ENCODE measurements around the gene SS18L1. TPM values are rescaled to one million over a fixed set of nuclear protein-coding genes. Genes with fewer than 3 reads are reported as not detected.
A peak's percentile ranks its signal among the peaks of the same experiment; 100 is the strongest.

Gene SS18L1
- total and polyA plus RNA-seq, 2 donors (not counting 1 experiment from before 2014, with no cell fraction given): 4.7 to 7.4 TPM

- H3K27me3 ChIP-seq (ENCODE audit: control insufficient read depth, insufficient read depth, low read length): no peaks in the 10 kb centered on the region
- H3K4me3 ChIP-seq (replicated peaks in 1 of 4; ENCODE audit: control extremely low read depth in 1 of 4, insufficient read depth in 1 of 4, low read depth in 3 of 4, low read length in 4 of 4): no peak overlapping the region
- no peak overlapping the region for H3K9ac ChIP-seq (ENCODE audit: insufficient read depth, low read length)
- H3K79me2 ChIP-seq (ENCODE audit: control insufficient read depth, insufficient read depth, low read length): peaks cover 75% of the 10 kb centered on the region
- peaks cover 3% of the 10 kb centered on the region for H3K36me3 ChIP-seq (ENCODE audit: control insufficient read depth, insufficient read depth, low read length)
- DNase-seq (ENCODE audit: low read depth in 2 of 2): no peak
- no peaks in the 10 kb centered on the region for H3K4me1 ChIP-seq (ENCODE audit: control insufficient read depth, extremely low read depth, insufficient read depth, low read length)
- H2AFZ ChIP-seq (ENCODE audit: low read length): no peak overlapping the region
- H4K20me1 ChIP-seq (ENCODE audit: control insufficient read depth, extremely low read depth, insufficient read depth, low read length): peaks cover 2% of the 10 kb centered on the region
- H3K9me3 ChIP-seq (ENCODE audit: control insufficient read depth, insufficient read depth, low read depth, low read length): no peaks in the 10 kb centered on the region
- no peak for TF ChIP-seq EZH2 (IDR thresholded peaks at IDR 0.05; ENCODE audit: low read length, missing control alignments)
- TF ChIP-seq CTCF (conservative IDR thresholded peaks at IDR 0.05 in 1 of 2, IDR thresholded peaks at IDR 0.05 in 1 of 2; ENCODE audit: low read depth in 1 of 2, low read length in 2 of 2): no peak
- H3K4me2 ChIP-seq (ENCODE audit: extremely low read depth, insufficient read depth, low read length): no peak overlapping the region
- H3K27ac ChIP-seq (ENCODE audit: insufficient read depth, low read length): no peak overlapping the region
Measured at GRCh38 chr20:62148908-62149314, 5.3 kb downstream of the SS18L1 start.

GRCh38 chr20:62149532-62150309, 6.2 kb downstream of the SS18L1 start:
- Histone ChIP-seq H3K27me3 (ENCODE audit: control insufficient read depth, insufficient read depth, low read length) (no peaks in the 10 kb centered on the region), H4K20me1 (ENCODE audit: control insufficient read depth, extremely low read depth, insufficient read depth, low read length) (peaks cover 2% of the 10 kb centered on the region), H3K4me2 (ENCODE audit: extremely low read depth, insufficient read depth, low read length) (no peak overlapping the region), H3K36me3 (ENCODE audit: control insufficient read depth, insufficient read depth, low read length) (peaks cover 3% of the 10 kb centered on the region), H3K4me3 (replicated peaks in 1 of 4; ENCODE audit: control extremely low read depth in 1 of 4, insufficient read depth in 1 of 4, low read depth in 3 of 4, low read length in 4 of 4) (no peak overlapping the region), H3K79me2 (ENCODE audit: control insufficient read depth, insufficient read depth, low read length) (peaks cover 71% of the 10 kb centered on the region), H3K9ac (ENCODE audit: insufficient read depth, low read length) (no peak overlapping the region), H3K27ac (ENCODE audit: insufficient read depth, low read length) (no peak overlapping the region), H2AFZ (ENCODE audit: low read length) (no peak overlapping the region), H3K4me1 (ENCODE audit: control insufficient read depth, extremely low read depth, insufficient read depth, low read length) (no peaks in the 10 kb centered on the region), H3K9me3 (ENCODE audit: control insufficient read depth, insufficient read depth, low read depth, low read length) (no peaks in the 10 kb centered on the region)
- TF ChIP-seq CTCF (conservative IDR thresholded peaks at IDR 0.05 in 1 of 2, IDR thresholded peaks at IDR 0.05 in 1 of 2; ENCODE audit: low read depth in 1 of 2, low read length in 2 of 2): no peak
- no peak for TF ChIP-seq EZH2 (IDR thresholded peaks at IDR 0.05; ENCODE audit: low read length, missing control alignments)
- peak in 1 of 2 donors; percentile 41 for DNase-seq (ENCODE audit: low read depth in 2 of 2)

- H3K4me2 ChIP-seq (ENCODE audit: extremely low read depth, insufficient read depth, low read length): no peak overlapping the region
- peaks cover 66% of the 10 kb centered on the region for H3K79me2 ChIP-seq (ENCODE audit: control insufficient read depth, insufficient read depth, low read length)
- no peak for TF ChIP-seq CTCF (conservative IDR thresholded peaks at IDR 0.05 in 1 of 2, IDR thresholded peaks at IDR 0.05 in 1 of 2; ENCODE audit: low read depth in 1 of 2, low read length in 2 of 2)
- TF ChIP-seq EZH2 (IDR thresholded peaks at IDR 0.05; ENCODE audit: low read length, missing control alignments): no peak
- no peaks in the 10 kb centered on the region for H3K9me3 ChIP-seq (ENCODE audit: control insufficient read depth, insufficient read depth, low read depth, low read length)
- no peak overlapping the region for H3K27ac ChIP-seq (ENCODE audit: insufficient read depth, low read length)
- no peak overlapping the region for H3K4me3 ChIP-seq (replicated peaks in 1 of 4; ENCODE audit: control extremely low read depth in 1 of 4, insufficient read depth in 1 of 4, low read depth in 3 of 4, low read length in 4 of 4)
- peaks cover 2% of the 10 kb centered on the region for H4K20me1 ChIP-seq (ENCODE audit: control insufficient read depth, extremely low read depth, insufficient read depth, low read length)
- no peak overlapping the region for H3K9ac ChIP-seq (ENCODE audit: insufficient read depth, low read length)
- no peak for DNase-seq (ENCODE audit: low read depth in 2 of 2)
- no peak overlapping the region for H2AFZ ChIP-seq (ENCODE audit: low read length)
- H3K36me3 ChIP-seq (ENCODE audit: control insufficient read depth, insufficient read depth, low read length): peaks cover 3% of the 10 kb centered on the region
- no peaks in the 10 kb centered on the region for H3K27me3 ChIP-seq (ENCODE audit: control insufficient read depth, insufficient read depth, low read length)
- no peaks in the 10 kb centered on the region for H3K4me1 ChIP-seq (ENCODE audit: control insufficient read depth, extremely low read depth, insufficient read depth, low read length)
Measured at GRCh38 chr20:62150310-62150575, 6.7 kb downstream of the SS18L1 start.

Measured in fibroblast of lung (primary cell).